GM12878 (cell line): ENCODE data around the gene GOLGA5. TPM values are rescaled to one million over a fixed set of nuclear protein-coding genes. Genes with fewer than 3 reads are reported as not detected.

Experiments
- ATAC-seq: fragments of 200-7000 bp; cut with Tn5 transposase; 3 replicates; pipeline ENCODE4 v1.9.1; 2020; ENCODE audit warnings: mild to moderate bottlenecking, moderate library complexity
- BruUV-seq: library from RNA; stranded (reverse); fragments of 400-500 nt; replicated peaks from 2 replicates; lab custom pipeline; 2021; lab: Mats Ljungman, UMichigan
- CTCF ChIA-PET: fragments of 300-600 bp; sonication (Branson Sonifier 250); formaldehyde crosslinking; extraction: SDS; loops from one replicate; lab custom pipeline; 2021; ENCODE audit warnings: inconsistent platforms; lab: Yijun Ruan, JAX
- POLR2A ChIA-PET: fragments of 350-600 bp; formaldehyde crosslinking; extraction: SDS; loops from one replicate; lab custom pipeline; 2021; ENCODE audit warnings: inconsistent platforms; lab: Charles Lee
- RAD21 ChIA-PET: fragments of 300-600 bp; sonication (Branson Sonifier 250); formaldehyde crosslinking; loops from one replicate; lab custom pipeline; 2023; ENCODE audit warnings: antibody characterized with exemption; ENCODE audit not compliant: unreplicated experiment; lab: Charles Lee
- SMC1A ChIA-PET: fragments of 300-600 bp; sonication (Branson Sonifier 250); formaldehyde crosslinking; loops from one replicate; lab custom pipeline; 2023; ENCODE audit not compliant: unreplicated experiment, uncharacterized antibody; lab: Charles Lee
- DNase-seq: peaks from one replicate; pipeline ENCODE4 v3.0.0-alpha.2; 2011; ENCODE audit warnings: low read depth, low spot score
- FAIRE-seq: peaks from 3 replicates; lab custom pipeline; 2011; peaks lifted over from hg19 to GRCh38; lab: Jason Lieb, UNC
- H2AFZ ChIP-seq: 2 replicates; pipeline ENCODE4 v1.6.0; 2011; ENCODE audit warnings: low read depth, low read length, control low read depth; ENCODE audit not compliant: control insufficient read depth
- H3K27ac ChIP-seq: 2 replicates; pipeline ENCODE4 v1.5.1; 2011; ENCODE audit warnings: control low read depth; ENCODE audit not compliant: control insufficient read depth, insufficient read depth
- H3K27me3 ChIP-seq, 2 experiments: replicated peaks in 1 of 2; 2 replicates each; pipeline versions ENCODE4 v1.6.0 to v1.6.1; 2011; ENCODE audit warnings: low read length in 1 of 2; ENCODE audit not compliant: control insufficient read depth in 2 of 2, insufficient read depth in 2 of 2
- H3K36me3 ChIP-seq, 2 experiments: 2 replicates each; pipeline ENCODE4 v1.5.1; 2011; ENCODE audit warnings: low read length in 1 of 2; ENCODE audit not compliant: control insufficient read depth in 2 of 2, insufficient read depth in 2 of 2
- H3K4me1 ChIP-seq: 2 replicates; pipeline ENCODE4 v1.6.1; 2011; ENCODE audit warnings: mild to moderate bottlenecking, low read length, moderate library complexity, mixed read lengths; ENCODE audit not compliant: control insufficient read depth, insufficient read depth
- H3K4me2 ChIP-seq: 2 replicates; pipeline ENCODE4 v1.6.0; 2011; ENCODE audit warnings: control low read depth; ENCODE audit not compliant: control insufficient read depth, insufficient read depth
- H3K4me3 ChIP-seq: fragments of 200-600 bp; sonication (generic); 2 replicates; pipeline ENCODE4 v1.5.1; 2016
- H3K79me2 ChIP-seq: 2 replicates; pipeline ENCODE4 v1.6.0; 2011; ENCODE audit warnings: low read length; ENCODE audit not compliant: control insufficient read depth, insufficient read depth
- H3K9ac ChIP-seq: 2 replicates; pipeline ENCODE4 v1.8.0; 2011; ENCODE audit warnings: low read length, control low read depth, mixed read lengths; ENCODE audit not compliant: control insufficient read depth, insufficient read depth
- H3K9me3 ChIP-seq: replicated peaks from 3 replicates; pipeline ENCODE4 v1.5.1; 2011; ENCODE audit warnings: mild to moderate bottlenecking, low read length; ENCODE audit not compliant: control insufficient read depth, insufficient read depth
- H4K20me1 ChIP-seq: 2 replicates; pipeline ENCODE4 v1.6.0; 2011; ENCODE audit not compliant: control insufficient read depth, insufficient read depth
- ATF7 ChIP-seq: fragments of 450-650 bp; IDR thresholded peaks from 2 replicates; pipeline ENCODE4 v1.6.1; 2016; ENCODE audit warnings: low read depth, mild to moderate bottlenecking
- CHD4 ChIP-seq: fragments of 200-600 bp; sonication (generic); IDR thresholded peaks from 2 replicates; pipeline ENCODE4 v1.6.1; 2016; ENCODE audit warnings: mild to moderate bottlenecking
- DPF2 ChIP-seq: fragments of 450-650 bp; IDR thresholded peaks from 2 replicates; pipeline ENCODE4 v1.6.1; 2017; ENCODE audit warnings: mild to moderate bottlenecking
- MEF2A ChIP-seq: IDR thresholded peaks from 2 replicates; pipeline ENCODE4 v1.6.1; 2011; ENCODE audit warnings: low read depth, mild to moderate bottlenecking, low read length, moderate library complexity; ENCODE audit not compliant: insufficient read depth
- MXI1 ChIP-seq: fragments of 150-350 bp; IDR thresholded peaks from 2 replicates; pipeline ENCODE4 v1.6.1; 2011; ENCODE audit warnings: low read depth, mild to moderate bottlenecking, inconsistent platforms, low read length, improper control_type of control experiment
- NFXL1 ChIP-seq: fragments of 450-650 bp; IDR thresholded peaks from 2 replicates; pipeline ENCODE4 v1.6.1; 2017; ENCODE audit warnings: antibody characterized with exemption, mild to moderate bottlenecking, borderline replicate concordance
- RBBP5 ChIP-seq: fragments of 200-600 bp; sonication (generic); conservative IDR thresholded peaks from 2 replicates; pipeline ENCODE4 v1.6.1; 2016
- RUNX3 ChIP-seq: IDR thresholded peaks from 2 replicates; pipeline ENCODE4 v1.6.1; 2012; ENCODE audit warnings: low read length, inconsistent platforms
- TCF3 ChIP-seq: IDR thresholded peaks from 2 replicates; pipeline ENCODE4 v1.6.1; 2012; ENCODE audit warnings: low read depth, mild to moderate bottlenecking, low read length, borderline replicate concordance; ENCODE audit not compliant: insufficient read depth
- WGBS: methylation state at CpG from one replicate; pipeline ENCODE4 v1.1.6; 2016; ENCODE audit warnings: low lambda C conversion rate; ENCODE audit not compliant: insufficient replicate concordance, insufficient coverage; ENCODE audit errors: missing lambda C conversion rate; 5-methylcytosine and 5-hydroxymethylcytosine counted together
- in situ Hi-C: fragments of 300-500 bp; cut with MboI; formaldehyde crosslinking; loops from 9 replicates; pipeline ENCODE4 v1.14.3; 2018; ENCODE audit warnings: mixed read lengths
- intact Hi-C: fragments of 100-400 bp; cut with micrococcal nuclease; formaldehyde crosslinking; loops from one replicate; pipeline ENCODE4 v1.14.2; 2022; ENCODE audit not compliant: unreplicated experiment
- polyA plus RNA-seq, 11 experiments: library from polyadenylated mRNA; depleted of rRNA in 4 of 11; unstranded in 6 of 11; stranded (reverse) in 5 of 11; fragments of >200 nt; fragmentation: Nextera tagmentation in 4 of 11; fragmentation: Illumina TruSeq in 1 of 11; extraction: Ambion mirVana in 4 of 11; extraction: Trizol in 1 of 11; gene quantifications; 1 replicate in 1 of 11; 2 replicates in 10 of 11; pipeline versions ENCODE4 v1.2.1 to v1.2.3, GENCODE V29; 2011 to 2016; ENCODE audit warnings: inconsistent platforms in 2 of 11, missing spikeins in 2 of 11, low read depth in 1 of 11
- total RNA-seq, 4 experiments: library from RNA; depleted of rRNA in 3 of 4; stranded (reverse); fragments of >200 nt in 3 of 4; fragmentation: Illumina TruSeq in 1 of 4; extraction: Trizol in 1 of 4; gene quantifications; 2 replicates each; pipeline versions ENCODE4 v1.2.1 to v1.2.3, GENCODE V29; 2013 to 2021
- TF ChIP-seq, protein P1 (sequence below): IDR thresholded peaks from 2 replicates; pipeline ENCODE4 v1.6.1; 2011; ENCODE audit warnings: low read depth, mild to moderate bottlenecking, low read length, moderate library complexity, borderline replicate concordance; ENCODE audit errors: extremely low read depth
- TF ChIP-seq, protein P2 (sequence below): fragments of 450-650 bp; IDR thresholded peaks from 2 replicates; pipeline ENCODE4 v1.6.1; 2017; ENCODE audit warnings: borderline replicate concordance
- TF ChIP-seq, protein P3 (sequence below): IDR thresholded peaks from 2 replicates; pipeline ENCODE4 v1.6.1; 2011; ENCODE audit warnings: mild to moderate bottlenecking, low read depth, low read length, moderate library complexity; ENCODE audit not compliant: insufficient replicate concordance

Gene GOLGA5
- total and polyA plus RNA-seq, 10 of the 15 experiments (the other 5 are each of a cell fraction or from before 2014, with no cell fraction given): 10.9 to 30.1 (median 19.7) TPM

DNA sequence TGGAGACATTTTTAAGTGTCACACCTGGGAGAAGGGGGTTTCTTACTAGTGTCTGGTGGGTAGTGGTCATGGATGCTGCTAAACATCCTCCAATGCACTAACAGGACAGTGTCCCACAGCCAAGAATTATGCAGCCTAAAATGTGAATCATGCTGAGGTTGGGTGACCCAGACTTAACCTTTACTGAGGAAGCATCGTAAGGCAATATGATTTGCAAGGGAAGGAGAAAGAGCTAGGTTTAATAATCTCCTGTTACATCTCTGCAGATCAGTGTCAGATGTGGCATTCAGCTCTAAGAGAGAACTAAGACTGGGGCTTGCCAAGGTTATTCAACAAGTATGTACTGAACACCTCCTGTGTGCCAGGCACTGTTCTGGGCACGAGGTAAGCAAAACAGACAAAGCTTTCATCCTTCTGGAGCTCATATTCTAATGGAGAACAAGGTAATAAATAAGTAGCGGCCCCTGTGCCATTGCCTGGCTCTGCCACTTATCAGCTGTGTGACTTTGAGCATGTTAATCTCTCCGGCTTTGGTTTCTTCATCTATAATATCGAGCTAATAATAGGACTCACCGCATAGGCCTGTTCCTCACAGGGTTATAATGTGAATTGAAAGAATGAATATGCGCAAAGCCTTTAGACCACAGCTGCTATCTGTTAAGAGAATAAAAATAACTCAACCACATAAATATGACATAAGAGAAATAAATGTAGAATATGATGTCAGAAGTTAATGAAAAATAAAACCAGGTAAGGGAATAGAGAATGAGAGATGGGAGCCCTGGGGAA, 13.5 kb upstream of the GOLGA5 start:
- ChIA-PET SMC1A (interaction anchor here (0.7 to 10.8 kb wide), 14 partner anchors 9 to 103 kb away, joined by 3 to 151 read pairs (median 4); no protein-coding TSS in a partner anchor), RAD21 (interaction anchor here (0.7 to 9.4 kb wide), 9 partner anchors 13 to 130 kb away, joined by 3 to 106 read pairs (median 4); partner anchors contain the start of gene LGMN), POLR2A (interaction anchor here (0.6 kb wide), 1 partner anchor 10 kb away, joined by 5 read pairs; no protein-coding TSS in a partner anchor), CTCF (interaction anchor here (0.6 to 1.7 kb wide), 12 partner anchors 11 to 191 kb away, joined by 3 to 16 read pairs (median 4); no protein-coding TSS in a partner anchor)
- intact Hi-C loops (loop anchor here (5.0 kb wide), 1 partner anchor 193 kb away; no protein-coding TSS in a partner anchor), in situ Hi-C loops (loop anchor here (5.0 kb wide), 1 partner anchor 68 kb away; no protein-coding TSS in a partner anchor)
- no peak overlapping the region for H3K4me3 ChIP-seq
- H3K4me1 ChIP-seq: peaks cover 13% of the 10 kb centered on the region
- H3K27me3 ChIP-seq: no peaks in the 10 kb centered on the region; a peak in 1 of 4 replicates
- TF ChIP-seq MEF2A (0 out of 2 replicates have a peak, but pooled peaks have one; percentile 13), RBBP5 (no peak), ATF7 (peak; percentile 66), RUNX3 (peak; percentile 50; the same call in 1 of the 2 replicates)
- WGBS: 87% methylated on average over 7 of the region's 7 CpGs
- FAIRE-seq (no peak), DNase-seq (no peak), ATAC-seq (no peak)
- no peaks in the 10 kb centered on the region; the same call in 2 of the 3 replicates for H3K9me3 ChIP-seq
- H4K20me1 ChIP-seq: no peaks in the 10 kb centered on the region
- no TSS peak for BruUV-seq
- H3K79me2 ChIP-seq: no peaks in the 10 kb centered on the region
- H3K9ac ChIP-seq: no peak overlapping the region
- no peaks in the 10 kb centered on the region for H3K36me3 ChIP-seq
- no peak overlapping the region for H2AFZ ChIP-seq
- no peak overlapping the region for H3K4me2 ChIP-seq
- H3K27ac ChIP-seq: no peak overlapping the region

DNA sequence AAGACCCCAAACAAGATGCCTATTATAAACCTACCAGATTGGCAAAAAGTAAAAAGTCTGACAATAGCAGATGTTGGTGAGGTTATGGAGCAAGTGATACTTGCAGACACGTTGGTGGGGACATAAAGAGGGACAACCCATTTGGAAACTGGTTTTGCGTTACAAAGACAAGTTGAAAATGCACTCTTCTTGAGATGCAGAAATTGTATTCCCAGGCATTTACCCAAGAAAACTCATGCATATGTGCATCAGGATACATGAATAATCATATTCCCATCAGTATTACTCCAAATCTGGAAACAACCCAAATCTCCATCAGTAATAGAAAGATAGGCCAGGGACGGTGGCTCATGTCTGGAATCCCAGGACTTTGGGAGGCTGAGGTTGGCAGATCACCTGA, 12.8 kb upstream of the GOLGA5 start:
- no peaks in the 10 kb centered on the region for H3K79me2 ChIP-seq
- BruUV-seq: no TSS peak
- no peak overlapping the region for H2AFZ ChIP-seq
- no peak overlapping the region for H3K4me2 ChIP-seq
- no peaks in the 10 kb centered on the region; a peak in 1 of 4 replicates for H3K27me3 ChIP-seq
- whole genome bisulfite sequencing: 80% methylated on average over 3 of the region's 3 CpGs
- ATAC-seq (no peak), FAIRE-seq (no peak), DNase-seq (no peak)
- SMC1A ChIA-PET: interaction anchor here (1.0 to 10.8 kb wide), 5 partner anchors 32 to 91 kb away, joined by 3 to 151 read pairs (median 5); no protein-coding TSS in a partner anchor
- no peaks in the 10 kb centered on the region for H3K36me3 ChIP-seq
- H3K9ac ChIP-seq: no peak overlapping the region
- H3K4me3 ChIP-seq: no peak overlapping the region
- H3K27ac ChIP-seq: no peak overlapping the region
- no peaks in the 10 kb centered on the region; the same call in 2 of the 3 replicates for H3K9me3 ChIP-seq
- 0 out of 2 replicates have a peak, but pooled peaks cover 6% of the 10 kb centered on the region for H3K4me1 ChIP-seq
- intact Hi-C loops: loop anchor here (5.0 kb wide), 1 partner anchor 194 kb away; no protein-coding TSS in a partner anchor
- RAD21 ChIA-PET: interaction anchor here (0.7 to 9.4 kb wide), 4 partner anchors 30 to 95 kb away, joined by 3 to 106 read pairs (median 4); no protein-coding TSS in a partner anchor
- no peaks in the 10 kb centered on the region for H4K20me1 ChIP-seq
- in situ Hi-C loops: loop anchor here (5.0 kb wide), 1 partner anchor 69 kb away; no protein-coding TSS in a partner anchor
- POLR2A ChIA-PET: no interaction called here
- CTCF ChIA-PET: interaction anchor here (0.9 to 8.6 kb wide), 7 partner anchors 13 to 191 kb away, joined by 3 to 122 read pairs (median 5); no protein-coding TSS in a partner anchor
- TF ChIP-seq, protein P1, sequence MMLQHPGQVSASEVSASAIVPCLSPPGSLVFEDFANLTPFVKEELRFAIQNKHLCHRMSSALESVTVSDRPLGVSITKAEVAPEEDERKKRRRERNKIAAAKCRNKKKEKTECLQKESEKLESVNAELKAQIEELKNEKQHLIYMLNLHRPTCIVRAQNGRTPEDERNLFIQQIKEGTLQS: no peak
- TF ChIP-seq MXI1 (no peak), TCF3 (no peak), NFXL1 (no peak), DPF2 (no peak), CHD4 (no peak)
- TF ChIP-seq, protein P2, sequence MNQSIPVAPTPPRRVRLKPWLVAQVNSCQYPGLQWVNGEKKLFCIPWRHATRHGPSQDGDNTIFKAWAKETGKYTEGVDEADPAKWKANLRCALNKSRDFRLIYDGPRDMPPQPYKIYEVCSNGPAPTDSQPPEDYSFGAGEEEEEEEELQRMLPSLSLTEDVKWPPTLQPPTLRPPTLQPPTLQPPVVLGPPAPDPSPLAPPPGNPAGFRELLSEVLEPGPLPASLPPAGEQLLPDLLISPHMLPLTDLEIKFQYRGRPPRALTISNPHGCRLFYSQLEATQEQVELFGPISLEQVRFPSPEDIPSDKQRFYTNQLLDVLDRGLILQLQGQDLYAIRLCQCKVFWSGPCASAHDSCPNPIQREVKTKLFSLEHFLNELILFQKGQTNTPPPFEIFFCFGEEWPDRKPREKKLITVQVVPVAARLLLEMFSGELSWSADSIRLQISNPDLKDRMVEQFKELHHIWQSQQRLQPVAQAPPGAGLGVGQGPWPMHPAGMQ: no peak
- TF ChIP-seq, protein P3, sequence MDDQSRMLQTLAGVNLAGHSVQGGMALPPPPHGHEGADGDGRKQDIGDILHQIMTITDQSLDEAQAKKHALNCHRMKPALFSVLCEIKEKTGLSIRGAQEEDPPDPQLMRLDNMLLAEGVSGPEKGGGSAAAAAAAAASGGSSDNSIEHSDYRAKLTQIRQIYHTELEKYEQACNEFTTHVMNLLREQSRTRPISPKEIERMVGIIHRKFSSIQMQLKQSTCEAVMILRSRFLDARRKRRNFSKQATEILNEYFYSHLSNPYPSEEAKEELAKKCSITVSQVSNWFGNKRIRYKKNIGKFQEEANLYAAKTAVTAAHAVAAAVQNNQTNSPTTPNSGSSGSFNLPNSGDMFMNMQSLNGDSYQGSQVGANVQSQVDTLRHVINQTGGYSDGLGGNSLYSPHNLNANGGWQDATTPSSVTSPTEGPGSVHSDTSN: no peak
